GM23338 (cell line): ENCODE data around the gene NEURL1.

Source experiments
- CTCF ChIP-seq, 2 experiments: fragments of 200-600 bp in 1 of 2; sonication (generic) in 1 of 2; conservative IDR thresholded peaks; 2 replicates each; pipeline versions ENCODE4 v1.5.1 to v1.6.1; 2016 to 2017; ENCODE audit warnings: antibody characterized with exemption in 2 of 2, low read depth in 2 of 2, mild to moderate bottlenecking in 2 of 2, moderate library complexity in 1 of 2
- EZH2phosphoT487 ChIP-seq: fragments of 200-600 bp; sonication (generic); IDR thresholded peaks from one replicate; pipeline ENCODE4 v1.8.1; 2018; ENCODE audit warnings: antibody characterized with exemption; ENCODE audit not compliant: unreplicated experiment
- JUNB ChIP-seq: IDR thresholded peaks from one replicate; pipeline ENCODE4 v1.6.1; 2016; ENCODE audit warnings: antibody characterized with exemption; ENCODE audit not compliant: unreplicated experiment
- REST ChIP-seq: IDR thresholded peaks from one replicate; pipeline ENCODE4 v1.6.1; 2018; ENCODE audit warnings: antibody characterized with exemption; ENCODE audit not compliant: unreplicated experiment

- TF ChIP-seq JUNB (no peak), CTCF (conservative IDR thresholded peaks at IDR 0.05; ENCODE audit: low read depth in 2 of 2) (no peak), REST (no peak), EZH2phosphoT487 (no peak)
These were observed 43.3 kb upstream of the NEURL1 start for GRCh38 chr10:103450201-103450695.
